ENCODE measurements around the gene SEC31B. TPM values are rescaled to one million over a fixed set of nuclear protein-coding genes. Genes with fewer than 3 reads are reported as not detected.
A peak's percentile ranks its signal among the peaks of the same experiment; 100 is the strongest.

The SEC31B gene
- total RNA-seq, 1 donor from 2014 or later = 8.5 TPM

DNA sequence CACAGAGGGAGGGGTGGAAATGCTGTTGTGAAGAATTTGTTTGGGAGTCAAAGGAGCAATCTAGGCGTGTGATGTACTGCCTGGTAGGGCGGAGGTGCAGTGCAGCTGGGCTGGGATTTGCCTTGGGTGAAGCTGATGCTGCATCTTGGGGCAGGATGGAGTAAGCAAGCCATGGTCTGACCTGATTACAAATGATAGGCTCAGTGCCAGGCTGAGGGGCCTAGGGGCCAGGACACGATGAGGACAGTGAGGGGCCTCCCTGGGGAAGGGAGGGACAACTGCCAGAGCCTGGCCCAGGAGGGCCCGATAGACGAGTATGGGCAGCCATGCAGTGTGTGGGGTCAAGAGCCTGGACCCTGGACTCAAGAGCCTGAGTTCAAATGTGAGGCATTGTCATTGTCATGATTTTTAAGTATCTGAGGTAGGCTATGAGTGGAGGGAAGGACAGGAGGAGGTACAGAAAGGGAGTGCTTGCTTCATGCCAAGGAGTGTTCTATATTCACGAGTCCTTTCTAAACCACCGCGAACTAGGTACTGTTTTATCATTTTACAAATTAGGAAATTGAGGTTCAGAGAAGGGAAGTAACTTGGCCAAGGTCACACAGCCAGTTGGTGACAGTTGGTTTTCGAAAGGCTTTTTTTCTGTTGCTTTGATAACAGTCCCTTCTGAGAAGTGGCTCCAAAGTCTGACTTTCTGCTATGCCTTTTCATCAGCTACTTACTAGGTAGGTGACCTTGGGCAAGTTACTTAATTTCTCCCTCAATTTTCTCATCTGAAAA, 45.7 kb upstream of the SEC31B start:
- Mint-ChIP-seq H3K27me3 (ENCODE audit: low read depth) (peaks cover 45% of the 10 kb centered on the region), H3K9me3 (ENCODE audit: low read depth) (no peaks in the 10 kb centered on the region), H3K4me3 (ENCODE audit: unreplicated experiment) (no peak overlapping the region), H3K36me3 (ENCODE audit: low read depth) (peaks cover 2% of the 10 kb centered on the region), H3K27ac (ENCODE audit: unreplicated experiment) (no peak overlapping the region), H3K4me1 (ENCODE audit: low read depth) (peaks cover 5% of the 10 kb centered on the region)
- TF ChIP-seq, protein P1, sequence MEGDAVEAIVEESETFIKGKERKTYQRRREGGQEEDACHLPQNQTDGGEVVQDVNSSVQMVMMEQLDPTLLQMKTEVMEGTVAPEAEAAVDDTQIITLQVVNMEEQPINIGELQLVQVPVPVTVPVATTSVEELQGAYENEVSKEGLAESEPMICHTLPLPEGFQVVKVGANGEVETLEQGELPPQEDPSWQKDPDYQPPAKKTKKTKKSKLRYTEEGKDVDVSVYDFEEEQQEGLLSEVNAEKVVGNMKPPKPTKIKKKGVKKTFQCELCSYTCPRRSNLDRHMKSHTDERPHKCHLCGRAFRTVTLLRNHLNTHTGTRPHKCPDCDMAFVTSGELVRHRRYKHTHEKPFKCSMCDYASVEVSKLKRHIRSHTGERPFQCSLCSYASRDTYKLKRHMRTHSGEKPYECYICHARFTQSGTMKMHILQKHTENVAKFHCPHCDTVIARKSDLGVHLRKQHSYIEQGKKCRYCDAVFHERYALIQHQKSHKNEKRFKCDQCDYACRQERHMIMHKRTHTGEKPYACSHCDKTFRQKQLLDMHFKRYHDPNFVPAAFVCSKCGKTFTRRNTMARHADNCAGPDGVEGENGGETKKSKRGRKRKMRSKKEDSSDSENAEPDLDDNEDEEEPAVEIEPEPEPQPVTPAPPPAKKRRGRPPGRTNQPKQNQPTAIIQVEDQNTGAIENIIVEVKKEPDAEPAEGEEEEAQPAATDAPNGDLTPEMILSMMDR (IDR thresholded peaks at IDR 0.05) = no peak
- DNase-seq (ENCODE audit: low spot score) = no peak

DNA sequence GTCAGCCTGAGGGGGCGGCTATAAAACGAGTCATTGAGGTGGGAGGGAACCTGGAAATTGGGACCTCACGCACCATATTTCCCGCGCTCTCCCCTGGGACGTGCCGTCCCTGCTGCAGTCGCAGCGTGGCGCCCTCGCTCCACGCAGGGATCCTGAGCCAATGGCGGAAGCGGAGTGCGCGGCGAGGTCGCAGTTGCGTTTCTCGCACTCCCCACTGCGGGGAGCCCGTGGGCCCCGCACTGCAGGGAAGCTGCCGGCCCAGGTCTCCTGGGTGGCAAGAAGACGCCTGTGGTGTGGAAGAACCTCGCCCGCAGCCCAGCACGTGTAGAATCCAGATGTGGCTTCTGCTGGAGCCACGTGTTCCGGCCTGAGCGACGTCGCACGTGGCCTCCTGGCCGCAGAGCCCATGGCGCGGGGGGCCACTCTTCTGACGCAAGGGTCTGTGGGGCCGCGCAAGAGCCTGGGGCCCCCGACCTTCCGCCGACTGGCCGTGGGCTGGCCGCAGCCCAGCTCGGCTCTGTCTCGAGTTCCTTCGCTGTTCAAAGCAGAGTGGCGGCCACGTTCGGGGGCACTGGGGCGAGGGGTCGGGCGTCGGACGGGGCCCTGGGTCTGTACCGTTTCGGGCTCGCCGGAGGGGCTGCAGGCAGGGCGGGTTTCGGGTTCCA, 42.5 kb upstream of the SEC31B start:
- H3K27ac Mint-ChIP-seq (ENCODE audit: unreplicated experiment) = no peak overlapping the region
- peaks cover 36% of the 10 kb centered on the region for H3K27me3 Mint-ChIP-seq (ENCODE audit: low read depth)
- no peak for DNase-seq (ENCODE audit: low spot score)
- TF ChIP-seq, protein P1 (IDR thresholded peaks at IDR 0.05) = peak; percentile 75
- peaks cover 6% of the 10 kb centered on the region for H3K36me3 Mint-ChIP-seq (ENCODE audit: low read depth)
- no peaks in the 10 kb centered on the region for H3K9me3 Mint-ChIP-seq (ENCODE audit: low read depth)
- peaks cover 5% of the 10 kb centered on the region for H3K4me1 Mint-ChIP-seq (ENCODE audit: low read depth)
- no peak overlapping the region for H3K4me3 Mint-ChIP-seq (ENCODE audit: unreplicated experiment)

DNA sequence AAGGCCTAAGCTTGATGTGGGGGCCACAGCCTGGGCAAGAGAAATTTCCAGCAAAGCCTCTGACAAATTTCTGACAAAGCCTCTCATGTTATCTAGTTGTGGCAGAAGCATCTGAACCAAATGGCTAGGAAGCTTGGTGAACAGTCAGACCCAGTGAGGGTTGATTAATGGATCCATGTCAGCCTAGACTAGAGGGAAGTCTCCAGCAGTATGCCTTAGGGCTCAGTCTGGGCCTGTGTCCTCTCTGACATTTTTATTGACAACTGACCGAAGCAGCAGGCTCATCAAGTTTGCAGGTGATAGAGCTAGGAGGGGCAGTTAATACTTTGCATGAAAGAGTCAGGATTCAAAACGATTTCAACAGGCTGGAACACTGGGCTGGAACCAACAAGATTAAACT, 41.3 kb upstream of the SEC31B start:
- Mint-ChIP-seq H3K4me1 (ENCODE audit: low read depth) (peaks cover 5% of the 10 kb centered on the region), H3K36me3 (ENCODE audit: low read depth) (peaks cover 14% of the 10 kb centered on the region), H3K27ac (ENCODE audit: unreplicated experiment) (no peak overlapping the region), H3K9me3 (ENCODE audit: low read depth) (no peaks in the 10 kb centered on the region), H3K4me3 (ENCODE audit: unreplicated experiment) (no peak overlapping the region), H3K27me3 (ENCODE audit: low read depth) (peaks cover 24% of the 10 kb centered on the region)
- TF ChIP-seq, protein P1 (IDR thresholded peaks at IDR 0.05) = no peak
- no peak for DNase-seq (ENCODE audit: low spot score)

DNA sequence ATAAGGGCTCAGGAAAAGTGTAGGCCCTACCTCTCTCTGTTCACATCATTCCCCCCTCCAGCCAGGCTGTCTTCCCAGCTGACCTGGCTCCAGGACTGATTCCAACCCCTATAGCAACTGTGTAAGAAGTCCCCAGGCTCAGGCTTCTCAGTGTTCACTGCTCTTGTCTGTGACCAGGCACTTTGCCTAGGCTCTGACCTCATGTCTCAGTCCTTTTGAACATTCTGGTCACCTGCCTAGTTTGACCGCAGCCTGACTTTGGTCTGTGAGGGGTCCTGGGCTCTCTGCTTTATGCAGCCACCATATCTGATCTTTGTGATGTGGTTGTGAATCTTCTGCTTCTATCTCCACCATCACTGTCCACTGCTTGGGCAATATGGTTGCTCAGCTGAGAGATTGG, 40.6 kb upstream of the SEC31B start:
- TF ChIP-seq, protein P1 (IDR thresholded peaks at IDR 0.05) = no peak
- no peak for DNase-seq (ENCODE audit: low spot score)
- Mint-ChIP-seq H3K4me3 (ENCODE audit: unreplicated experiment) (no peak overlapping the region), H3K9me3 (ENCODE audit: low read depth) (no peaks in the 10 kb centered on the region), H3K4me1 (ENCODE audit: low read depth) (peaks cover 5% of the 10 kb centered on the region), H3K36me3 (ENCODE audit: low read depth) (peaks cover 15% of the 10 kb centered on the region), H3K27me3 (ENCODE audit: low read depth) (peaks cover 18% of the 10 kb centered on the region), H3K27ac (ENCODE audit: unreplicated experiment) (no peak overlapping the region)

DNA sequence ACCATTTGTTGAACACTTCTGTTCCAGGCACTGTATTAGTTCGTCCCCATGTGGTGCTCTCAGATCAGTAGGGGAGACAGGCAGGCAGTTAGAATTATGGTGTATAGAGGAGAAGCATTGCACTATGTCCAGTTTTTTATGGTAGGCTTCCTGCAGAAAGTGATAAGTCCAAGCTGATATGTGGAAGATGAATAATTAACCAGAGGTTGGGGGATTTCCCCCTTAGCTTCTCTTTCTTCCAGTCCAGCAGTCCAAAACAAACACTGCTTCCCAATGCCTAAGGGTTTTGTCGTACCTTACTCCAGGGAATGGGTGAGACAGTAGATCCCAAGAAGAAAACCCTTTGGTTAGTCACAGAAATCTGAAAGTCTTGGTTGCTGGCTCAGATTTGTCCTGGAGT, 35.2 kb upstream of the SEC31B start:
- H3K27me3 Mint-ChIP-seq (ENCODE audit: low read depth) = no peaks in the 10 kb centered on the region
- H3K4me3 Mint-ChIP-seq (ENCODE audit: unreplicated experiment) = no peak overlapping the region
- H3K27ac Mint-ChIP-seq (ENCODE audit: unreplicated experiment) = no peak overlapping the region
- DNase-seq (ENCODE audit: low spot score) = no peak
- peaks cover 18% of the 10 kb centered on the region for H3K36me3 Mint-ChIP-seq (ENCODE audit: low read depth)
- no peaks in the 10 kb centered on the region for H3K9me3 Mint-ChIP-seq (ENCODE audit: low read depth)
- TF ChIP-seq, protein P1 (IDR thresholded peaks at IDR 0.05) = no peak
- H3K4me1 Mint-ChIP-seq (ENCODE audit: low read depth) = no peaks in the 10 kb centered on the region
